HepG2 (cell line): ENCODE data around the gene HOXA4. TPM values are rescaled to one million over a fixed set of nuclear protein-coding genes. Genes with fewer than 3 reads are reported as not detected.

Source experiments
- KDM1A ChIP-seq: IDR thresholded peaks from 2 replicates; pipeline ENCODE4 v1.6.1; 2016; ENCODE audit warnings: missing compliant biosample characterization
- MAFK ChIP-seq, 2 experiments: IDR thresholded peaks in 1 of 2; conservative IDR thresholded peaks in 1 of 2; 2 replicates each; pipeline ENCODE4 v1.6.1; 2011; ENCODE audit warnings: improper control_type of control experiment in 2 of 2, low read length in 2 of 2
- MED13 ChIP-seq: sonication (generic); formaldehyde crosslinking; IDR thresholded peaks from 2 replicates; pipeline ENCODE4 v1.5.0; 2020; ENCODE audit warnings: missing genetic modification reagents
- NR2F1 ChIP-seq, 2 experiments: fragments of 450-650 bp in 1 of 2; formaldehyde crosslinking in 1 of 2; IDR thresholded peaks; 2 replicates each; pipeline versions ENCODE4 v1.5.0 to v1.6.1; 2016 to 2020; ENCODE audit warnings: mild to moderate bottlenecking in 1 of 2, missing compliant biosample characterization in 1 of 2, missing genetic modification reagents in 1 of 2, moderate library complexity in 1 of 2
- RAD51 ChIP-seq: fragments of 450-650 bp; IDR thresholded peaks from 2 replicates; pipeline ENCODE4 v1.6.1; 2016; ENCODE audit warnings: borderline replicate concordance
- ZFP36L2 ChIP-seq: sonication (generic); formaldehyde crosslinking; IDR thresholded peaks from 2 replicates; pipeline ENCODE4 v1.4.0; 2020; ENCODE audit warnings: missing genetic modification reagents
- ZNF644 ChIP-seq: IDR thresholded peaks from 2 replicates; pipeline ENCODE4 v1.6.1; 2016; ENCODE audit warnings: low read depth
- ZNF703 ChIP-seq: sonication (generic); formaldehyde crosslinking; IDR thresholded peaks from 2 replicates; pipeline ENCODE4 v1.5.1; 2020; ENCODE audit warnings: missing genetic modification reagents, mild to moderate bottlenecking, moderate library complexity, borderline replicate concordance
- polyA plus RNA-seq, 8 experiments: library from polyadenylated mRNA; depleted of rRNA in 3 of 8; stranded (reverse) in 7 of 8; unstranded in 1 of 8; fragments of >200 nt; fragmentation: Illumina TruSeq in 4 of 8; extraction: Trizol in 4 of 8; gene quantifications; 2 replicates each; pipeline versions ENCODE4 v1.2.1 to v1.2.3, GENCODE V29; 2011 to 2016; ENCODE audit warnings: low read depth in 4 of 8, missing spikeins in 1 of 8, mixed read lengths in 1 of 8; ENCODE audit not compliant: insufficient read depth in 1 of 8
- total RNA-seq, 5 experiments: library from RNA; depleted of rRNA; stranded (reverse); fragments of >200 nt; fragmentation: Illumina TruSeq; extraction: Trizol; gene quantifications; 2 replicates each; pipeline ENCODE4 v1.2.3, GENCODE V29; 2016; ENCODE audit warnings: low read depth in 1 of 5
- TF ChIP-seq, protein P1 (sequence below): sonication (generic); formaldehyde crosslinking; IDR thresholded peaks from 2 replicates; pipeline ENCODE4 v1.9.0; 2021; ENCODE audit warnings: missing genetic modification reagents, mild to moderate bottlenecking, borderline replicate concordance
- TF ChIP-seq, protein P2 (sequence below): sonication (generic); formaldehyde crosslinking; IDR thresholded peaks from 2 replicates; pipeline ENCODE4 v1.5.0; 2020; ENCODE audit warnings: missing genetic modification reagents
- TF ChIP-seq, protein P3 (sequence below): sonication (generic); formaldehyde crosslinking; IDR thresholded peaks from 2 replicates; pipeline ENCODE4 v1.8.0; 2022; ENCODE audit warnings: missing genetic modification reagents, mild to moderate bottlenecking, moderate library complexity, borderline replicate concordance
- TF ChIP-seq, protein P4 (sequence below): sonication (generic); formaldehyde crosslinking; IDR thresholded peaks from 2 replicates; pipeline ENCODE4 v1.5.0; 2020; ENCODE audit warnings: mild to moderate bottlenecking, missing genetic modification reagents
- TF ChIP-seq, protein P5 (sequence below): sonication (generic); formaldehyde crosslinking; IDR thresholded peaks from 2 replicates; pipeline ENCODE4 v1.4.0; 2020; ENCODE audit warnings: mild to moderate bottlenecking, missing genetic modification reagents
- TF ChIP-seq, protein P6 (sequence below): sonication (generic); formaldehyde crosslinking; IDR thresholded peaks from 2 replicates; pipeline ENCODE4 v1.4.0; 2020; ENCODE audit warnings: missing genetic modification reagents

HOXA4 gene
- total and polyA plus RNA-seq, 2 of the 13 experiments (the other 11 are each of a cell fraction or from before 2014, with no cell fraction given) = 2.4 to 5.4 TPM

DNA sequence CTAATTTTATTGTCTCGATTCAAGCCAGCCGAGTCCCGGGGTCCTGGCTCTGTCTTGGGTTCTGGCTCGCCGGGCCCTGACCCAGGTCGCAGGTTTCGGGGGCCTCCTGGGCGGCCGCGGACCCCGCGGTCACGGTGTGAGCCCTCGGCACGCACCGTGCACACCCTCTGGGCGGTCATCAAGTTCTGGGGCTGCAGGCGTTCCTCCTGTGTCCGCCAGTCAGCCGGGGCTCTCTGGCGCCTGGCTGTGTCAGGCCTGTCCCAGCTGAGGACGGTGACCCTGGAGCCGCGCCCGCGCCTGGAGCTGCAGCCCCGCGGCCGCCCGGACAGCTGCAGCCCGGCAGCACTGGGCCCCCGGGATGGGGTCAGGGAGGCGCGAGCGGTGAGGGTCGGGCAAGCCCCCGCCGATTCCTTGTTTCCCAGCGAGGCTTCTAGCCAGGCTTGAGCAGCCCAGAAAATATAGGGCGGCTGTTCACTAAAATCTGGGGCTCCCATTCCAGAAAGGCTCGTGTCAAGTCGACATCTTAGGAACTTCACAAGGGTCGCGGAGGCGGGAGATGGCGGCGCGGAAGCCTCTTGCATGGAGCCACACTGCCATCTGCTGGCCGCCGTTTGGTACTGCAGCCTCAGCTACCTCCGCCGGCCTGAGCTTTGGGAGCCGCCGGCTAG lies 30.1 kb upstream of the HOXA4 start (continued):
- TF ChIP-seq MAFK (conservative IDR thresholded peaks at IDR 0.05 in 1 of 2, IDR thresholded peaks at IDR 0.05 in 1 of 2; ENCODE audit: low read length in 2 of 2) = no peak
- no peak for TF ChIP-seq MED13 (CRISPR knock-in tag)
- TF ChIP-seq ZNF703 = no peak
- TF ChIP-seq, protein P1, sequence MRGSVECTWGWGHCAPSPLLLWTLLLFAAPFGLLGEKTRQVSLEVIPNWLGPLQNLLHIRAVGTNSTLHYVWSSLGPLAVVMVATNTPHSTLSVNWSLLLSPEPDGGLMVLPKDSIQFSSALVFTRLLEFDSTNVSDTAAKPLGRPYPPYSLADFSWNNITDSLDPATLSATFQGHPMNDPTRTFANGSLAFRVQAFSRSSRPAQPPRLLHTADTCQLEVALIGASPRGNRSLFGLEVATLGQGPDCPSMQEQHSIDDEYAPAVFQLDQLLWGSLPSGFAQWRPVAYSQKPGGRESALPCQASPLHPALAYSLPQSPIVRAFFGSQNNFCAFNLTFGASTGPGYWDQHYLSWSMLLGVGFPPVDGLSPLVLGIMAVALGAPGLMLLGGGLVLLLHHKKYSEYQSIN (CRISPR knock-in tag) = no peak
- TF ChIP-seq, protein P2, sequence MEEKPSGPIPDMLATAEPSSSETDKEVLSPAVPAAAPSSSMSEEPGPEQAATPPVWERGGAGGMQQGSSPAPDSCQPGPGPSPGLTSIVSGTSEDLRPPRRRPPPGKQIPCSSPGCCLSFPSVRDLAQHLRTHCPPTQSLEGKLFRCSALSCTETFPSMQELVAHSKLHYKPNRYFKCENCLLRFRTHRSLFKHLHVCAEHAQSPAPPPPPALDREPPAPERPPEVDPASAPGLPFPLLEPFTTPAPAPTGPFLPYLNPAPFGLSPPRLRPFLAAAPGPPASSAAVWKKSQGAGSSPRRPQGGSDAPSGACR (CRISPR knock-in tag) = 0 out of 2 replicates have a peak, but pooled peaks have one; percentile 36
- TF ChIP-seq NR2F1 (CRISPR knock-in tag; IDR thresholded peaks at IDR 0.05) = no peak
- TF ChIP-seq RAD51 = no peak
- no peak for TF ChIP-seq ZFP36L2 (CRISPR knock-in tag)
- TF ChIP-seq, protein P3, sequence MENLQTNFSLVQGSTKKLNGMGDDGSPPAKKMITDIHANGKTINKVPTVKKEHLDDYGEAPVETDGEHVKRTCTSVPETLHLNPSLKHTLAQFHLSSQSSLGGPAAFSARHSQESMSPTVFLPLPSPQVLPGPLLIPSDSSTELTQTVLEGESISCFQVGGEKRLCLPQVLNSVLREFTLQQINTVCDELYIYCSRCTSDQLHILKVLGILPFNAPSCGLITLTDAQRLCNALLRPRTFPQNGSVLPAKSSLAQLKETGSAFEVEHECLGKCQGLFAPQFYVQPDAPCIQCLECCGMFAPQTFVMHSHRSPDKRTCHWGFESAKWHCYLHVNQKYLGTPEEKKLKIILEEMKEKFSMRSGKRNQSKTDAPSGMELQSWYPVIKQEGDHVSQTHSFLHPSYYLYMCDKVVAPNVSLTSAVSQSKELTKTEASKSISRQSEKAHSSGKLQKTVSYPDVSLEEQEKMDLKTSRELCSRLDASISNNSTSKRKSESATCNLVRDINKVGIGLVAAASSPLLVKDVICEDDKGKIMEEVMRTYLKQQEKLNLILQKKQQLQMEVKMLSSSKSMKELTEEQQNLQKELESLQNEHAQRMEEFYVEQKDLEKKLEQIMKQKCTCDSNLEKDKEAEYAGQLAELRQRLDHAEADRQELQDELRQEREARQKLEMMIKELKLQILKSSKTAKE (CRISPR knock-in tag) = no peak
- TF ChIP-seq KDM1A = no peak
- TF ChIP-seq ZNF644 (CRISPR knock-in tag) = no peak
- TF ChIP-seq, protein P4, sequence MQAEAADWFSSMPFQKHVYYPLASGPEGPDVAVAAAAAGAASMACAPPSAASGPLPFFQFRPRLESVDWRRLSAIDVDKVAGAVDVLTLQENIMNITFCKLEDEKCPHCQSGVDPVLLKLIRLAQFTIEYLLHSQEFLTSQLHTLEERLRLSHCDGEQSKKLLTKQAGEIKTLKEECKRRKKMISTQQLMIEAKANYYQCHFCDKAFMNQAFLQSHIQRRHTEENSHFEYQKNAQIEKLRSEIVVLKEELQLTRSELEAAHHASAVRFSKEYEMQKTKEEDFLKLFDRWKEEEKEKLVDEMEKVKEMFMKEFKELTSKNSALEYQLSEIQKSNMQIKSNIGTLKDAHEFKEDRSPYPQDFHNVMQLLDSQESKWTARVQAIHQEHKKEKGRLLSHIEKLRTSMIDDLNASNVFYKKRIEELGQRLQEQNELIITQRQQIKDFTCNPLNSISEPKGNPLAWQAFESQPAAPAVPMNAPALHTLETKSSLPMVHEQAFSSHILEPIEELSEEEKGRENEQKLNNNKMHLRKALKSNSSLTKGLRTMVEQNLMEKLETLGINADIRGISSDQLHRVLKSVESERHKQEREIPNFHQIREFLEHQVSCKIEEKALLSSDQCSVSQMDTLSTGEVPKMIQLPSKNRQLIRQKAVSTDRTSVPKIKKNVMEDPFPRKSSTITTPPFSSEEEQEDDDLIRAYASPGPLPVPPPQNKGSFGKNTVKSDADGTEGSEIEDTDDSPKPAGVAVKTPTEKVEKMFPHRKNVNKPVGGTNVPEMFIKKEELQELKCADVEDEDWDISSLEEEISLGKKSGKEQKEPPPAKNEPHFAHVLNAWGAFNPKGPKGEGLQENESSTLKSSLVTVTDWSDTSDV (CRISPR knock-in tag) = no peak
- TF ChIP-seq, protein P5, sequence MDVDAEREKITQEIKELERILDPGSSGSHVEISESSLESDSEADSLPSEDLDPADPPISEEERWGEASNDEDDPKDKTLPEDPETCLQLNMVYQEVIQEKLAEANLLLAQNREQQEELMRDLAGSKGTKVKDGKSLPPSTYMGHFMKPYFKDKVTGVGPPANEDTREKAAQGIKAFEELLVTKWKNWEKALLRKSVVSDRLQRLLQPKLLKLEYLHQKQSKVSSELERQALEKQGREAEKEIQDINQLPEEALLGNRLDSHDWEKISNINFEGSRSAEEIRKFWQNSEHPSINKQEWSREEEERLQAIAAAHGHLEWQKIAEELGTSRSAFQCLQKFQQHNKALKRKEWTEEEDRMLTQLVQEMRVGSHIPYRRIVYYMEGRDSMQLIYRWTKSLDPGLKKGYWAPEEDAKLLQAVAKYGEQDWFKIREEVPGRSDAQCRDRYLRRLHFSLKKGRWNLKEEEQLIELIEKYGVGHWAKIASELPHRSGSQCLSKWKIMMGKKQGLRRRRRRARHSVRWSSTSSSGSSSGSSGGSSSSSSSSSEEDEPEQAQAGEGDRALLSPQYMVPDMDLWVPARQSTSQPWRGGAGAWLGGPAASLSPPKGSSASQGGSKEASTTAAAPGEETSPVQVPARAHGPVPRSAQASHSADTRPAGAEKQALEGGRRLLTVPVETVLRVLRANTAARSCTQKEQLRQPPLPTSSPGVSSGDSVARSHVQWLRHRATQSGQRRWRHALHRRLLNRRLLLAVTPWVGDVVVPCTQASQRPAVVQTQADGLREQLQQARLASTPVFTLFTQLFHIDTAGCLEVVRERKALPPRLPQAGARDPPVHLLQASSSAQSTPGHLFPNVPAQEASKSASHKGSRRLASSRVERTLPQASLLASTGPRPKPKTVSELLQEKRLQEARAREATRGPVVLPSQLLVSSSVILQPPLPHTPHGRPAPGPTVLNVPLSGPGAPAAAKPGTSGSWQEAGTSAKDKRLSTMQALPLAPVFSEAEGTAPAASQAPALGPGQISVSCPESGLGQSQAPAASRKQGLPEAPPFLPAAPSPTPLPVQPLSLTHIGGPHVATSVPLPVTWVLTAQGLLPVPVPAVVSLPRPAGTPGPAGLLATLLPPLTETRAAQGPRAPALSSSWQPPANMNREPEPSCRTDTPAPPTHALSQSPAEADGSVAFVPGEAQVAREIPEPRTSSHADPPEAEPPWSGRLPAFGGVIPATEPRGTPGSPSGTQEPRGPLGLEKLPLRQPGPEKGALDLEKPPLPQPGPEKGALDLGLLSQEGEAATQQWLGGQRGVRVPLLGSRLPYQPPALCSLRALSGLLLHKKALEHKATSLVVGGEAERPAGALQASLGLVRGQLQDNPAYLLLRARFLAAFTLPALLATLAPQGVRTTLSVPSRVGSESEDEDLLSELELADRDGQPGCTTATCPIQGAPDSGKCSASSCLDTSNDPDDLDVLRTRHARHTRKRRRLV (CRISPR knock-in tag) = 0 out of 2 replicates have a peak, but pooled peaks have one; percentile 61
- TF ChIP-seq, protein P6, sequence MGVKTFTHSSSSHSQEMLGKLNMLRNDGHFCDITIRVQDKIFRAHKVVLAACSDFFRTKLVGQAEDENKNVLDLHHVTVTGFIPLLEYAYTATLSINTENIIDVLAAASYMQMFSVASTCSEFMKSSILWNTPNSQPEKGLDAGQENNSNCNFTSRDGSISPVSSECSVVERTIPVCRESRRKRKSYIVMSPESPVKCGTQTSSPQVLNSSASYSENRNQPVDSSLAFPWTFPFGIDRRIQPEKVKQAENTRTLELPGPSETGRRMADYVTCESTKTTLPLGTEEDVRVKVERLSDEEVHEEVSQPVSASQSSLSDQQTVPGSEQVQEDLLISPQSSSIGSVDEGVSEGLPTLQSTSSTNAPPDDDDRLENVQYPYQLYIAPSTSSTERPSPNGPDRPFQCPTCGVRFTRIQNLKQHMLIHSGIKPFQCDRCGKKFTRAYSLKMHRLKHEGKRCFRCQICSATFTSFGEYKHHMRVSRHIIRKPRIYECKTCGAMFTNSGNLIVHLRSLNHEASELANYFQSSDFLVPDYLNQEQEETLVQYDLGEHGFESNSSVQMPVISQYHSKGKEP (CRISPR knock-in tag) = no peak
